Measurements from ENCODE around the gene RNPS1. TPM values are rescaled to one million over a fixed set of nuclear protein-coding genes. Genes with fewer than 3 reads are reported as not detected.
A peak's percentile ranks its signal among the peaks of the same experiment; 100 is the strongest.

RNPS1 gene
- total and polyA plus RNA-seq, 2 experiments from 2014 or later: 315 to 384 TPM

- TF ChIP-seq ZNF462 (CRISPR knock-in tag; IDR thresholded peaks at IDR 0.05) (no peak), CTCF (conservative IDR thresholded peaks at IDR 0.05; ENCODE audit: low read depth in 2 of 2) (no peak), CREB1 (CRISPR knock-in tag; IDR thresholded peaks at IDR 0.05; ENCODE audit: low read depth) (no peak)
These were observed 28.9 kb downstream of the RNPS1 start (continued) for GRCh38 chr16:2238838-2239675.

- H3K36me3 Mint-ChIP-seq (ENCODE audit: low read depth): peaks cover 24% of the 10 kb centered on the region
- no peak overlapping the region for H3K4me3 Mint-ChIP-seq
- H3K9me2 ChIP-seq (ENCODE audit: insufficient read depth): no peaks in the 10 kb centered on the region
- DNase-seq (ENCODE audit: low spot score) (peak; percentile 33), ATAC-seq (peak; percentile 16)
- H3F3A ChIP-seq (replicated peaks; ENCODE audit: low read depth): peaks cover 2% of the 10 kb centered on the region; the same call in 1 of the 2 replicates
- peaks cover 31% of the 10 kb centered on the region for H3K27me3 Mint-ChIP-seq (ENCODE audit: insufficient read depth, low read depth, poor library complexity)
- peak overlapping the region; percentile 92 for H3K4me2 ChIP-seq
- H3K27ac Mint-ChIP-seq: no peak overlapping the region
- H3K9me3 Mint-ChIP-seq: no peaks in the 10 kb centered on the region
- H3K27me3 ChIP-seq (ENCODE audit: insufficient read depth): peaks cover 18% of the 10 kb centered on the region
- H3K4me1 ChIP-seq (ENCODE audit: insufficient read depth): no peaks in the 10 kb centered on the region
- no peak overlapping the region for H2AFZ ChIP-seq
- H3K27ac ChIP-seq (ENCODE audit: low read depth): no peak overlapping the region
- H3K4me1 Mint-ChIP-seq: no peaks in the 10 kb centered on the region
- H3K4me3 ChIP-seq: peak overlapping the region; percentile 65
- H3K36me3 ChIP-seq (ENCODE audit: insufficient read depth): no peaks in the 10 kb centered on the region; the same call in 1 of the 2 replicates
- H3K79me2 ChIP-seq (replicated peaks; ENCODE audit: insufficient read depth): no peaks in the 10 kb centered on the region
- no peaks in the 10 kb centered on the region; the same call in 1 of the 2 replicates for H4K20me1 ChIP-seq (replicated peaks; ENCODE audit: insufficient read depth)
- TF ChIP-seq POLR2AphosphoS5 (IDR thresholded peaks at IDR 0.05; ENCODE audit: low read depth) (peak; percentile 39; the same call in 1 of the 2 replicates), ZNF462 (CRISPR knock-in tag; IDR thresholded peaks at IDR 0.05) (no peak)
These were observed 29.6 kb downstream of the RNPS1 start for GRCh38 chr16:2238150-2238837.

Data from GM23338 (cell line).